ENCODE measurements around the gene COX4I1. TPM values are rescaled to one million over a fixed set of nuclear protein-coding genes. Genes with fewer than 3 reads are reported as not detected.

The COX4I1 gene
- total RNA-seq, 1 experiment from 2014 or later = 506 TPM

DNA sequence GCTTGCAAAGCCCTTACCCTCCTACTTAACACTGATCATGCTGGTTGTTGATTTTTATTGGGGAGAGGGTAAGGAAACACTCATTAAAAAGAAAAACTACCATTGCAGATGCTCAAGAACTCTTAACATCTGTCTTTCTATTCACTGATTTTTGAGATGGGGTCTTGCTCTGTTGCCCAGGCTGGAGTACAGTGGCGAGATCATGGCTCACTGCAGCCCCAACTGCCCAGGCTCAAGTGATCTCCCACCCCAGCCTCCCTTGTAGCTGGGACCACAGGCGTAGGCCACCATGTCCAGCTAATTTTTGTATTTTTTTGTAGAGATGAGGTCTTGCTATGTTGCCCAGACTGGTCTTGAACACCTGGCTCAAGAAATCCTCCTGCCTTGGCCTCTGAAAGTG lies 14.7 kb upstream of the COX4I1 start:
- H4K8ac ChIP-seq (replicated peaks; ENCODE audit: insufficient read length, low read depth, low read length) = no peak overlapping the region
- H3K56ac ChIP-seq (ENCODE audit: insufficient read length, low read depth, low read length) = no peak overlapping the region
- no peak overlapping the region for H3K27ac ChIP-seq (ENCODE audit: insufficient read length, low read depth, low read length)
- TF ChIP-seq, protein P1, sequence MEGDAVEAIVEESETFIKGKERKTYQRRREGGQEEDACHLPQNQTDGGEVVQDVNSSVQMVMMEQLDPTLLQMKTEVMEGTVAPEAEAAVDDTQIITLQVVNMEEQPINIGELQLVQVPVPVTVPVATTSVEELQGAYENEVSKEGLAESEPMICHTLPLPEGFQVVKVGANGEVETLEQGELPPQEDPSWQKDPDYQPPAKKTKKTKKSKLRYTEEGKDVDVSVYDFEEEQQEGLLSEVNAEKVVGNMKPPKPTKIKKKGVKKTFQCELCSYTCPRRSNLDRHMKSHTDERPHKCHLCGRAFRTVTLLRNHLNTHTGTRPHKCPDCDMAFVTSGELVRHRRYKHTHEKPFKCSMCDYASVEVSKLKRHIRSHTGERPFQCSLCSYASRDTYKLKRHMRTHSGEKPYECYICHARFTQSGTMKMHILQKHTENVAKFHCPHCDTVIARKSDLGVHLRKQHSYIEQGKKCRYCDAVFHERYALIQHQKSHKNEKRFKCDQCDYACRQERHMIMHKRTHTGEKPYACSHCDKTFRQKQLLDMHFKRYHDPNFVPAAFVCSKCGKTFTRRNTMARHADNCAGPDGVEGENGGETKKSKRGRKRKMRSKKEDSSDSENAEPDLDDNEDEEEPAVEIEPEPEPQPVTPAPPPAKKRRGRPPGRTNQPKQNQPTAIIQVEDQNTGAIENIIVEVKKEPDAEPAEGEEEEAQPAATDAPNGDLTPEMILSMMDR (conservative IDR thresholded peaks at IDR 0.05) = no peak
- no peak overlapping the region for H4K91ac ChIP-seq (ENCODE audit: insufficient read length, low read depth, low read length)
- no peak overlapping the region for H3K23ac ChIP-seq (ENCODE audit: insufficient read length, low read depth, low read length)
- H4K20me1 ChIP-seq (ENCODE audit: control insufficient read depth, insufficient read depth, insufficient read length) = peaks cover 3% of the 10 kb centered on the region
- H3K4me2 ChIP-seq (ENCODE audit: insufficient read depth, insufficient read length, low read length) = no peak overlapping the region
- no peak overlapping the region for H4K5ac ChIP-seq (ENCODE audit: insufficient read length, low read depth, low read length)
- no peak overlapping the region for H3T11ph ChIP-seq (ENCODE audit: low read length)
- H2BK20ac ChIP-seq (ENCODE audit: low read depth, low read length, poor library complexity, severe bottlenecking) = no peak overlapping the region
- H3K9ac ChIP-seq (ENCODE audit: extremely low read depth, insufficient read length, low read length) = no peak overlapping the region
- no CpG with 5 or more reads among the region's 2 CpGs for WGBS (ENCODE audit: extremely low coverage, insufficient read length, low lambda C conversion rate)
- H2BK120ac ChIP-seq (ENCODE audit: low read depth, low read length, poor library complexity, severe bottlenecking) = no peak overlapping the region
- H3K23me2 ChIP-seq (ENCODE audit: insufficient read length, low read depth, low read length, poor library complexity, severe bottlenecking) = no peaks in the 10 kb centered on the region
- no peaks in the 10 kb centered on the region for H3K9me3 Mint-ChIP-seq
- H3K79me2 ChIP-seq (ENCODE audit: insufficient read depth, low read length) = no peaks in the 10 kb centered on the region; the same call in 1 of the 2 replicates
- H3K36me3 Mint-ChIP-seq (ENCODE audit: insufficient read depth in 1 of 3, low read depth in 3 of 3) = peaks cover 23 to 66% (median 64%) of the 10 kb centered on the region in 3 experiments; a peak in 6 of 7 replicates
- H2AFZ ChIP-seq (ENCODE audit: low read length) = no peak overlapping the region
- no peaks in the 10 kb centered on the region for H3K27me3 ChIP-seq (ENCODE audit: insufficient read depth, low read length)
- no peak for DNase-seq
- no peak overlapping the region for H3K4ac ChIP-seq (ENCODE audit: low read depth, low read length)
- peaks cover 2% of the 10 kb centered on the region for H3K79me1 ChIP-seq (ENCODE audit: insufficient read depth, low read depth, low read length, poor library complexity, severe bottlenecking)
- H3K4me3 Mint-ChIP-seq = no peak overlapping the region
- no peaks in the 10 kb centered on the region for H3K4me1 ChIP-seq (ENCODE audit: insufficient read depth, low read length)
- no peaks in the 10 kb centered on the region for H3K9me3 ChIP-seq (ENCODE audit: control insufficient read depth, low read depth, low read length)
- H2AK5ac ChIP-seq (ENCODE audit: insufficient read length, low read length) = no peak overlapping the region
- H2BK5ac ChIP-seq (ENCODE audit: insufficient read length, low read length) = no peak overlapping the region
- H3K4me1 Mint-ChIP-seq = no peaks in the 10 kb centered on the region
- no peak overlapping the region for H2BK12ac ChIP-seq (ENCODE audit: insufficient read length, low read depth, low read length)
- no peaks in the 10 kb centered on the region for H3K27me3 Mint-ChIP-seq (ENCODE audit: low read depth)
- H3K27ac Mint-ChIP-seq = no peak overlapping the region
- no peak overlapping the region for H3K14ac ChIP-seq (ENCODE audit: insufficient read depth, low read length)
- no peak overlapping the region for H2BK15ac ChIP-seq (ENCODE audit: low read depth, low read length)
- H3K18ac ChIP-seq (ENCODE audit: insufficient read length, low read depth, low read length) = no peak overlapping the region

Data from H9 (cell line).